ENCODE measurements around the gene SERPINB1. TPM values are rescaled to one million over a fixed set of nuclear protein-coding genes. Genes with fewer than 3 reads are reported as not detected.

Gene SERPINB1
- total and polyA plus RNA-seq, 10 donors = 54.9 to 194 (median 98.0) TPM

GRCh38 chr6:2875359-2876191 is 33.9 kb upstream of the SERPINB1 start:
- Histone ChIP-seq H3K36me3 (no peaks in the 10 kb centered on the region), H3K27me3 (replicated peaks in 1 of 7) (no peaks in the 10 kb centered on the region), H3K4me3 (peak overlapping the region; percentile 37 to 73 (median 51)), H3K9me3 (no peaks in the 10 kb centered on the region), H3K4me1 (peaks cover 26 to 87% (median 63%) of the 10 kb centered on the region in 6 donors), H3K27ac (peak overlapping the region; percentile 85 to 98 (median 94))
- TF ChIP-seq POLR2AphosphoS5 (IDR thresholded peaks at IDR 0.05) = peak in 2 of 3 donors; percentile 66 to 79
- peak in 3 of 11 experiments; percentile 13 to 31 (median 29) for TF ChIP-seq CTCF (IDR thresholded peaks at IDR 0.05 in 8 of 11, conservative IDR thresholded peaks at IDR 0.05 in 3 of 11)
- TF ChIP-seq POLR2A (IDR thresholded peaks at IDR 0.05) = peak in 1 of 3 donors; percentile 34
- peak; percentile 94 for DNase-seq
- intact Hi-C loops (cut with DNase I; ENCODE audit: low total_unique reads) = no loop called here
- WGBS, 5 donors = 1 to 22% (median 3%) methylated on average over 13 to 73 of the region's 73 CpGs

- intact Hi-C loops (cut with DNase I; ENCODE audit: low total_unique reads) = no loop called here
Observed at GRCh38 chr6:2873643-2874042, 32.0 kb upstream of the SERPINB1 start.

GRCh38 chr6:2872423-2873358 is 31.0 kb upstream of the SERPINB1 start:
- Histone ChIP-seq H3K4me1 (peaks cover 20 to 72% (median 48%) of the 10 kb centered on the region in 6 donors), H3K27ac (peak overlapping the region in 5 of 8 donors; percentile 15 to 98 (median 95)), H3K36me3 (peaks cover 0 to 8% (median 0%) of the 10 kb centered on the region in 6 donors), H3K9me3 (peaks cover 0 to 5% (median 0%) of the 10 kb centered on the region in 8 donors), H3K4me3 (no peak overlapping the region), H3K27me3 (replicated peaks in 1 of 7) (no peaks in the 10 kb centered on the region)
- intact Hi-C loops (cut with DNase I; ENCODE audit: low total_unique reads) = no loop called here
- TF ChIP-seq POLR2A (IDR thresholded peaks at IDR 0.05) (no peak), POLR2AphosphoS5 (IDR thresholded peaks at IDR 0.05) (no peak), CTCF (IDR thresholded peaks at IDR 0.05 in 8 of 11, conservative IDR thresholded peaks at IDR 0.05 in 3 of 11) (no peak)
- WGBS, 5 donors = 55 to 74% (median 67%) methylated on average over 7 of the region's 7 CpGs
- DNase-seq = no peak

More at GRCh38 chr6:2873643-2874042, 32.0 kb upstream of the SERPINB1 start:
- no peaks in the 10 kb centered on the region for H3K27me3 ChIP-seq (replicated peaks in 1 of 7)
- no peak for DNase-seq
- no peak overlapping the region for H3K4me3 ChIP-seq
- TF ChIP-seq POLR2AphosphoS5 (IDR thresholded peaks at IDR 0.05) (no peak), CTCF (IDR thresholded peaks at IDR 0.05 in 8 of 11, conservative IDR thresholded peaks at IDR 0.05 in 3 of 11) (no peak), POLR2A (IDR thresholded peaks at IDR 0.05) (no peak)
- WGBS, 5 donors = 95 to 98% (median 98%) methylated on average over 8 of the region's 8 CpGs
- H3K27ac ChIP-seq = peak overlapping the region in 3 of 8 donors; percentile 95 to 98 (median 95)
- peaks cover 0 to 5% (median 0%) of the 10 kb centered on the region in 8 donors for H3K9me3 ChIP-seq
- peaks cover 23 to 72% (median 53%) of the 10 kb centered on the region in 6 donors for H3K4me1 ChIP-seq
- peaks cover 0 to 8% (median 0%) of the 10 kb centered on the region in 6 donors for H3K36me3 ChIP-seq
